SH-SY5Y (cell line): Measurements from ENCODE around the gene CRIM1.

Experiments used
- GATA2 ChIP-seq: IDR thresholded peaks from 2 replicates; pipeline ENCODE4 v1.6.1; 2011; ENCODE audit warnings: mild to moderate bottlenecking, low read depth, low read length
- GATA3 ChIP-seq: IDR thresholded peaks from 2 replicates; pipeline ENCODE4 v1.6.1; 2011; ENCODE audit warnings: low read depth, mild to moderate bottlenecking, low read length, moderate library complexity

- TF ChIP-seq GATA3 (no peak), GATA2 (no peak)
These were observed 239.3 kb downstream of the CRIM1 start for GRCh38 chr2:36594849-36595248.
